ENCODE measurements around the gene TPPP2. TPM values are rescaled to one million over a fixed set of nuclear protein-coding genes. Genes with fewer than 3 reads are reported as not detected.
A peak's percentile ranks its signal among the peaks of the same experiment; 100 is the strongest.

The TPPP2 gene
- total RNA-seq, 4 donors from 2014 or later, result 0.22 to 2.3 (median 1.1) TPM

DNA sequence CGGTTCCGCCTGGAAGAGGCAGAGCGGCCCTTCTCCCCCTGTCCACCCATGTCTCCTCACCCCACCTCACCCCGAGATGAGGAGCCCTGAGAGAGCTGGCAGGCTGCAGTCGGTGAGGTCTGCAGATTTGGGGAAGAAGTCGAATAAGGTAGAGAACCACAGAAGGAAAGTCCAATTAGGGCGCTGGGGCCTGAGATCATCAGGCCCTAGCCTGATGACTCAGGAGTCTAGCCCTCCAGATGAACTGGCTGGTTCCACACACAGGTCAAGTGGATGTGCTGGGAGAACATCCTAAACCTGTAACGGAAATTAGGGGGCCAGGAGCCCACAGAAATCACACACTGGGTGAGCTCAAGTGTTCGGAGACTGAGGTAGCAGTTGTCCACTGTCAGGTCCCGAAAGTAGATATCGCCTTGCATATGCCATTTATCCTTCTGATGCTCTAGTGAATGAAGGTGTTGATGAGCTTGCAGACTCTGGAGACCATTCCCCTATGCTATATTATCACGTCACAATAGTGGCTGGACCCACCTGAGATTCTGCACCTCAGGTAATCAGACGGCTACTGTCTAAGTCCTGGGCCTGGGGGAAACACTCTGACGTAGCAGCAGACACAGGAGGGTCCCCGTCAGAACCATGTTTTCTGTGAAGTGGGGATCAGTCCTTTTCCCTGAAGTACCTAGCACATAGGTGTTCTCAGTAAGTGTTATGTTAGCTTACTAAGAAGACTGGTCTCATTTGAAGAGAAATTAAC, 41.1 kb upstream of the TPPP2 start:
- in situ Hi-C loops (cut with MboI; ENCODE audit: low sequenced_read_pairs in 4 of 4), result loop anchor here in 2 of 4 donors (25.0 kb wide), 1 partner anchor 652 kb away; the partner anchor contains the start of genes CCNB1IP1 (in 2 of the 2) and PARP2 (in 2 of the 2)
- peaks cover 5 to 21% of the 10 kb centered on the region in 2 donors for H3K36me3 ChIP-seq
- TF ChIP-seq, protein P1, sequence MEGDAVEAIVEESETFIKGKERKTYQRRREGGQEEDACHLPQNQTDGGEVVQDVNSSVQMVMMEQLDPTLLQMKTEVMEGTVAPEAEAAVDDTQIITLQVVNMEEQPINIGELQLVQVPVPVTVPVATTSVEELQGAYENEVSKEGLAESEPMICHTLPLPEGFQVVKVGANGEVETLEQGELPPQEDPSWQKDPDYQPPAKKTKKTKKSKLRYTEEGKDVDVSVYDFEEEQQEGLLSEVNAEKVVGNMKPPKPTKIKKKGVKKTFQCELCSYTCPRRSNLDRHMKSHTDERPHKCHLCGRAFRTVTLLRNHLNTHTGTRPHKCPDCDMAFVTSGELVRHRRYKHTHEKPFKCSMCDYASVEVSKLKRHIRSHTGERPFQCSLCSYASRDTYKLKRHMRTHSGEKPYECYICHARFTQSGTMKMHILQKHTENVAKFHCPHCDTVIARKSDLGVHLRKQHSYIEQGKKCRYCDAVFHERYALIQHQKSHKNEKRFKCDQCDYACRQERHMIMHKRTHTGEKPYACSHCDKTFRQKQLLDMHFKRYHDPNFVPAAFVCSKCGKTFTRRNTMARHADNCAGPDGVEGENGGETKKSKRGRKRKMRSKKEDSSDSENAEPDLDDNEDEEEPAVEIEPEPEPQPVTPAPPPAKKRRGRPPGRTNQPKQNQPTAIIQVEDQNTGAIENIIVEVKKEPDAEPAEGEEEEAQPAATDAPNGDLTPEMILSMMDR (IDR thresholded peaks at IDR 0.05 in 4 of 5, conservative IDR thresholded peaks at IDR 0.05 in 1 of 5), result no peak
- TF ChIP-seq POLR2A (IDR thresholded peaks at IDR 0.05), result no peak
- H3K27ac ChIP-seq, result peak overlapping the region; percentile 73 to 89 (median 81)
- DNase-seq, result no peak
- intact Hi-C loops (cut with DNase I; ENCODE audit: low total_unique reads), result loop anchor here (10.0 kb wide), 1 partner anchor 654 kb away; the partner anchor contains the start of gene CCNB1IP1
- H3K9me3 ChIP-seq, result no peaks in the 10 kb centered on the region
- no peaks in the 10 kb centered on the region for H3K27me3 ChIP-seq
- peak overlapping the region; percentile 72 to 99 (median 97) for H3K4me3 ChIP-seq
- peaks cover 17 to 20% of the 10 kb centered on the region in 2 donors for H3K4me1 ChIP-seq
- ATAC-seq, result no peak

DNA sequence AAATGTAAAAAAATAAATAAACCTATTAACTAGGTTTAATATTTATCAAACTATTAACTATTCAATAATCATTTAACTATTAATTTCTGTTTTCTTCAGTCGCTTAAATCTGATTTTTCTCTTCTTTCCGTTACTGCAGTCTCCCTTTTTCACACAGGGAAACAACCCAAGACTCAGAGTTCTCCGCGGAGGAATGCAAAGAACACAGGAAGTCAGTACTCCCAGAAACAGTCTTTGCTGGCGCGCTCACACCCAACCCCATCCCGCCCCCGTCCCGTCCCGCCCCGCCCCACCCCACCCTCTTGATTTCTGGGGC, 40.6 kb upstream of the TPPP2 start:
- no peak for DNase-seq
- peak overlapping the region; percentile 73 to 89 (median 81) for H3K27ac ChIP-seq
- peak overlapping the region; percentile 72 to 99 (median 97) for H3K4me3 ChIP-seq
- H3K27me3 ChIP-seq, result no peaks in the 10 kb centered on the region
- no peak for ATAC-seq
- in situ Hi-C loops (cut with MboI; ENCODE audit: low sequenced_read_pairs in 4 of 4), result loop anchor here in 2 of 4 donors (25.0 kb wide), 1 partner anchor 652 kb away; the partner anchor contains the start of genes CCNB1IP1 (in 2 of the 2) and PARP2 (in 2 of the 2)
- intact Hi-C loops (cut with DNase I; ENCODE audit: low total_unique reads), result loop anchor here (10.0 kb wide), 1 partner anchor 655 kb away; the partner anchor contains the start of gene CCNB1IP1
- peaks cover 5 to 26% of the 10 kb centered on the region in 2 donors for H3K36me3 ChIP-seq
- no peak for TF ChIP-seq POLR2A (IDR thresholded peaks at IDR 0.05)
- TF ChIP-seq, protein P1 (IDR thresholded peaks at IDR 0.05 in 4 of 5, conservative IDR thresholded peaks at IDR 0.05 in 1 of 5), result no peak
- H3K4me1 ChIP-seq, result peaks cover 17 to 20% of the 10 kb centered on the region in 2 donors
- no peaks in the 10 kb centered on the region for H3K9me3 ChIP-seq

DNA sequence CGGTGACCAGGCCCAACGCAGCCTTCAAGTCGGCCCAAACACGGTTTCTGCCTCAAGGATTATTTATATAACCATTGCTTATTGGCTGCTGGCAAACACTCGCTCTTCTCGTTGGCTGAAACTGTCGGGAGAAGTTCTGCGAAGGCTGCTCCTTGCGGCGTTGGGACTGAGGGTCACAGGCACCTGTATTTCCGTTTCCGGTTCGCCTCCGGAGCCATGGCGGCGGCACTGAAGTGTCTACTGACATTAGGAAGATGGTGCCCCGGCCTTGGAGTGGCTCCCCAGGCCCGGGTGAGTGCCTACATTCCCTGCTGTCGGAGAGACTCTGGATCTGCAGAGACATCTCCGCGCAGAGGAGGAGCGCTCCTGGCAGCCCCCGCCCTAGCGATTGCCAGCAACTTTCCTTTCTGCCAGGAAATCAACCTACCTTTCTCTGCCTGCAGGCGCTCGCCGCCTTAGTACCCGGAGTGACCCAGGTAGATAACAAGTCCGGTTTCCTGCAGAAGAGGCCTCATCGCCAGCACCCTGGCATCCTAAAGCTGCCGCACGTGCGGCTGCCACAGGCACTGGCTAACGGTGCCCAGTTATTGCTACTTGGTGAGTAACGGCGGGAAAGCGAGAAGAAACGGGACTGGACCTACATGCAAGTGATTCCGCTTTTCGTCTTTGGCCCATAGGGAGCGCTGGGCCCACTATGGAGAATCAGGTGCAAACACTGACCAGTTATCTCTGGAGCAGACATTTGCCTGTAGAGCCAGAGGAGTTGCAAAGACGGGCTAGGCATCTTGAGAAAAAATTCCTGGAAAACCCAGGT, 40.0 kb upstream of the TPPP2 start, which contains the start of gene METTL17:
Gene METTL17, plus strand, starts transcription at position 194 of the 814 bp plus-strand sequence. Its CDS starts 23 bp downstream, at position 217.
- peaks cover 17 to 20% of the 10 kb centered on the region in 2 donors for H3K4me1 ChIP-seq
- H3K9me3 ChIP-seq, result no peaks in the 10 kb centered on the region
- peaks cover 5 to 32% of the 10 kb centered on the region in 2 donors for H3K36me3 ChIP-seq
- no peaks in the 10 kb centered on the region for H3K27me3 ChIP-seq
- ATAC-seq (peak; percentile 98), DNase-seq (peak; percentile 87 to 95)
- H3K27ac ChIP-seq, result peak within 1 kb of the TSS; percentile 73 to 89 (median 81)
- intact Hi-C loops (cut with DNase I; ENCODE audit: low total_unique reads), result loop anchor here (10.0 kb wide), 2 partner anchors 225 to 655 kb away; partner anchors contain the start of gene CCNB1IP1
- TF ChIP-seq, protein P1 (IDR thresholded peaks at IDR 0.05 in 4 of 5, conservative IDR thresholded peaks at IDR 0.05 in 1 of 5), result peak in 1 of 5 experiments; percentile 10
- peak; percentile 10 to 57 for TF ChIP-seq POLR2A (IDR thresholded peaks at IDR 0.05)
- H3K4me3 ChIP-seq, result peak within 1 kb of the TSS; percentile 72 to 99 (median 97)
- in situ Hi-C loops (cut with MboI; ENCODE audit: low sequenced_read_pairs in 4 of 4), result loop anchor here in 2 of 4 donors (25.0 kb wide), 1 partner anchor 653 kb away; the partner anchor contains the start of genes CCNB1IP1 (in 2 of the 2) and PARP2 (in 2 of the 2)

DNA sequence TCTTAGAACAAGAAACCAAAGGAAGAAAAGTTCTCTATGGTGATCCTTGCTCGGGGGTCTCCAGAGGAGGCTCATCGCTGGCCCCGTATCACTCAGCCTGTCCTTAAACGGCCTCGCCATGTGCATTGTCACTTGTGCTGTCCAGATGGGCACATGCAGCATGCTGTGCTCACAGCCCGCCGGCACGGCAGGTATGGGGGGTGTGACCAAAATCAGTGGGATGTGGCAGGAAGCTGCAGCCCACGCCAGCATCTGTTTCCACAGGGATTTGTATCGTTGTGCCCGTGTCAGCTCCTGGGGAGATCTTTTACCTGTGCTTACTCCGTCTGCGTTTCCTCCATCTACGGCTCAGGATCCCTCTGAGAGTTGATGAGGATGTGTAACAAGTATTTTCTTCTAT, 33.5 kb upstream of the TPPP2 start:
- H3K4me3 ChIP-seq, result no peak overlapping the region
- H3K36me3 ChIP-seq, result peaks cover 5 to 57% of the 10 kb centered on the region in 2 donors
- H3K4me1 ChIP-seq, result peaks cover 4% of the 10 kb centered on the region in 2 donors
- DNase-seq (no peak), ATAC-seq (no peak)
- in situ Hi-C loops (cut with MboI; ENCODE audit: low sequenced_read_pairs in 4 of 4), result loop anchor here in 2 of 4 donors (25.0 kb wide), 1 partner anchor 659 kb away; the partner anchor contains the start of genes CCNB1IP1 (in 2 of the 2) and PARP2 (in 2 of the 2)
- no peaks in the 10 kb centered on the region for H3K9me3 ChIP-seq
- intact Hi-C loops (cut with DNase I; ENCODE audit: low total_unique reads), result loop anchor here (10.0 kb wide), 1 partner anchor 218 kb away; no protein-coding TSS in a partner anchor
- TF ChIP-seq, protein P1 (IDR thresholded peaks at IDR 0.05 in 4 of 5, conservative IDR thresholded peaks at IDR 0.05 in 1 of 5), result no peak
- TF ChIP-seq POLR2A (IDR thresholded peaks at IDR 0.05), result no peak
- H3K27ac ChIP-seq, result no peak overlapping the region
- H3K27me3 ChIP-seq, result no peaks in the 10 kb centered on the region

Data from gastrocnemius medialis (tissue), 4 donors.